HepG2 (cell line): ENCODE measurements around the gene CCDC8.

Source experiments
- BRCA1 ChIP-seq: sonication (generic); formaldehyde crosslinking; IDR thresholded peaks from 2 replicates; pipeline ENCODE4 v1.4.0; 2020; ENCODE audit warnings: missing genetic modification reagents
- CBX2 ChIP-seq, 2 experiments: fragments of 200-600 bp in 1 of 2; sonication (generic); formaldehyde crosslinking in 1 of 2; IDR thresholded peaks; 2 replicates each; pipeline versions ENCODE4 v1.7.0 to v1.8.1; 2018 to 2022; ENCODE audit warnings: low read depth in 2 of 2, low read length in 1 of 2, mild to moderate bottlenecking in 1 of 2, missing genetic modification reagents in 1 of 2
- CTCF ChIP-seq: sonication (generic); formaldehyde crosslinking; IDR thresholded peaks from 2 replicates; pipeline ENCODE4 v1.5.0; 2020; ENCODE audit warnings: mild to moderate bottlenecking, missing genetic modification reagents, moderate library complexity
- ESRRA ChIP-seq: sonication (generic); formaldehyde crosslinking; IDR thresholded peaks from 2 replicates; pipeline ENCODE4 v1.5.1; 2020; ENCODE audit warnings: mild to moderate bottlenecking, low read depth, missing genetic modification reagents
- HMG20B ChIP-seq: conservative IDR thresholded peaks from 2 replicates; pipeline ENCODE4 v1.6.1; 2016; ENCODE audit warnings: missing genetic modification reagents, missing compliant biosample characterization
- KDM5B ChIP-seq: sonication (generic); formaldehyde crosslinking; IDR thresholded peaks from 2 replicates; pipeline ENCODE4 v1.4.0; 2020; ENCODE audit warnings: missing genetic modification reagents, mild to moderate bottlenecking, borderline replicate concordance
- ZNF235 ChIP-seq: sonication (generic); formaldehyde crosslinking; IDR thresholded peaks from 2 replicates; pipeline ENCODE4 v1.8.1; 2023; ENCODE audit warnings: mild to moderate bottlenecking, missing genetic modification reagents, borderline replicate concordance
- ZNF251 ChIP-seq: sonication (generic); formaldehyde crosslinking; IDR thresholded peaks from 2 replicates; pipeline ENCODE4 v1.9.0; 2021; ENCODE audit warnings: mild to moderate bottlenecking, missing genetic modification reagents
- ZNF768 ChIP-seq: sonication (generic); formaldehyde crosslinking; IDR thresholded peaks from 2 replicates; pipeline ENCODE4 v1.4.0; 2020; ENCODE audit warnings: missing genetic modification reagents
- TF ChIP-seq, protein P1 (sequence below): sonication (generic); formaldehyde crosslinking; IDR thresholded peaks from 2 replicates; pipeline ENCODE4 v1.4.0; 2020; ENCODE audit warnings: missing genetic modification reagents

DNA sequence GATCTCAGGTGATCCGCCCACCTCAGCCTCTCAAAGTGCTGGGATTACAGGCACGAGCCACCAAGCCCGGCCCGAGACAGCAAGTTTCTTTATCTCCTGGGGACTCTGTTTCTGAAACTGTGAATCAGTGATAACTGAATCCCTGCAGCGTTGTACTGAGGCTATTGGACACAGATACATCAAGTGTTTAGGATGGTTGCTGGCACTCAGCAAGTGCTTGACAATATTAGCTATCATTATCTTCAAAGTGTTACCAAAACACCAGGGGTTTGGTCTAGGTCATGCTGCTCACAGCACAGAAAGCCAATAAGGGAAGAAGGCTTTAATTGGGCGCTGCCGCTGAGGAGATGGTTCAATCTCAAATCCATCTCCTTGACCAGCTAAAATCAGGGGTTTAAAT lies 35.9 kb upstream of the CCDC8 start:
- TF ChIP-seq HMG20B (no peak), ZNF235 (CRISPR knock-in tag) (no peak), KDM5B (no peak), CBX2 (IDR thresholded peaks at IDR 0.05; ENCODE audit: low read depth, low read length) (no peak), CBX2 (CRISPR knock-in tag; IDR thresholded peaks at IDR 0.05; ENCODE audit: low read depth) (no peak), ESRRA (no peak), ZNF768 (CRISPR knock-in tag) (no peak), CTCF (CRISPR knock-in tag) (no peak), BRCA1 (CRISPR knock-in tag) (no peak), ZNF251 (CRISPR knock-in tag) (no peak)
- TF ChIP-seq, protein P1, sequence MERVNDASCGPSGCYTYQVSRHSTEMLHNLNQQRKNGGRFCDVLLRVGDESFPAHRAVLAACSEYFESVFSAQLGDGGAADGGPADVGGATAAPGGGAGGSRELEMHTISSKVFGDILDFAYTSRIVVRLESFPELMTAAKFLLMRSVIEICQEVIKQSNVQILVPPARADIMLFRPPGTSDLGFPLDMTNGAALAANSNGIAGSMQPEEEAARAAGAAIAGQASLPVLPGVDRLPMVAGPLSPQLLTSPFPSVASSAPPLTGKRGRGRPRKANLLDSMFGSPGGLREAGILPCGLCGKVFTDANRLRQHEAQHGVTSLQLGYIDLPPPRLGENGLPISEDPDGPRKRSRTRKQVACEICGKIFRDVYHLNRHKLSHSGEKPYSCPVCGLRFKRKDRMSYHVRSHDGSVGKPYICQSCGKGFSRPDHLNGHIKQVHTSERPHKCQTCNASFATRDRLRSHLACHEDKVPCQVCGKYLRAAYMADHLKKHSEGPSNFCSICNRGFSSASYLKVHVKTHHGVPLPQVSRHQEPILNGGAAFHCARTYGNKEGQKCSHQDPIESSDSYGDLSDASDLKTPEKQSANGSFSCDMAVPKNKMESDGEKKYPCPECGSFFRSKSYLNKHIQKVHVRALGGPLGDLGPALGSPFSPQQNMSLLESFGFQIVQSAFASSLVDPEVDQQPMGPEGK (CRISPR knock-in tag): no peak
